Sigmoid colon (tissue), 7 donors: ENCODE results near the gene CR1. TPM values are rescaled to one million over a fixed set of nuclear protein-coding genes. Genes with fewer than 3 reads are reported as not detected.
"Not testable (repeated sequence)": the region's sequence is repeated elsewhere in the genome, so short reads cannot be mapped to it uniquely, and the experiment has no call there.

Source experiments
- DNase-seq: peaks from one replicate; pipeline ENCODE4 v3.0.0-alpha.2; 2019
- H3K27ac ChIP-seq, 4 donors: fragments of 200-600 bp; sonication (generic); one replicate each; pipeline ENCODE4 v1.5.1; 2016 to 2019; ENCODE audit warnings: mild to moderate bottlenecking in 1 of 4
- H3K27me3 ChIP-seq, 3 donors: fragments of 200-600 bp; sonication (generic); one replicate each; pipeline ENCODE4 v1.5.1; 2019; ENCODE audit warnings: mild to moderate bottlenecking in 1 of 3
- H3K36me3 ChIP-seq, 4 donors: fragments of 200-600 bp; sonication (generic); one replicate each; pipeline ENCODE4 v1.5.1; 2016 to 2019
- H3K4me1 ChIP-seq, 4 donors: fragments of 200-600 bp; sonication (generic); one replicate each; pipeline ENCODE4 v1.5.1; 2017 to 2019
- H3K4me3 ChIP-seq, 4 donors: fragments of 200-600 bp; sonication (generic); one replicate each; pipeline ENCODE4 v1.5.1; 2017 to 2019; ENCODE audit warnings: mild to moderate bottlenecking in 2 of 4, moderate library complexity in 1 of 4
- H3K9me3 ChIP-seq, 4 donors: fragments of 200-600 bp in 3 of 4; sonication (generic) in 3 of 4; one replicate each; pipeline versions ENCODE4 v1.5.1 to v1.6.1; 2013 to 2019
- CTCF ChIP-seq, 4 experiments: fragments of 450-650 bp in 3 of 4; fragments of 200-600 bp in 1 of 4; IDR thresholded peaks; one replicate each; pipeline ENCODE4 v1.5.1; 2016 to 2019; ENCODE audit warnings: antibody characterized with exemption in 4 of 4, mild to moderate bottlenecking in 3 of 4, moderate library complexity in 2 of 4
- EP300 ChIP-seq, 4 donors: sonication (generic); formaldehyde crosslinking; IDR thresholded peaks; one replicate each; pipeline ENCODE4 v1.6.1; 2017; ENCODE audit warnings: antibody characterized with exemption in 4 of 4
- POLR2A ChIP-seq, 2 donors: fragments of 450-650 bp; IDR thresholded peaks; one replicate each; pipeline ENCODE4 v1.6.1; 2016; ENCODE audit warnings: antibody characterized with exemption in 2 of 2, mild to moderate bottlenecking in 2 of 2, moderate library complexity in 2 of 2
- POLR2AphosphoS5 ChIP-seq, 4 donors: sonication (generic); formaldehyde crosslinking; IDR thresholded peaks; one replicate each; pipeline ENCODE4 v1.6.1; 2017; ENCODE audit warnings: antibody characterized with exemption in 4 of 4
- WGBS, 2 donors: extraction: QIAGEN DNeasy Blood & Tissue Kit; methylation state at CpG; one replicate each; pipeline ENCODE4 v1.1.7; 2013; 5-methylcytosine and 5-hydroxymethylcytosine counted together
- intact Hi-C: fragments of 100-400 bp; cut with DNase I; formaldehyde crosslinking; loops from one replicate; pipeline ENCODE4 v1.15.1; 2023
- polyA plus RNA-seq, 3 donors: library from polyadenylated mRNA; stranded (reverse); fragments of 200-250 nt; gene quantifications; one replicate each; pipeline ENCODE4 v1.2.3, GENCODE V29; 2013
- total RNA-seq, 4 donors: library from RNA; depleted of rRNA; stranded (reverse); fragments of >200 nt; gene quantifications; one replicate each; pipeline ENCODE4 v1.1.0, GENCODE V29; 2016
- donor health status: healthy with polysubstance abuse.
- donor health status: Bipolar disorder and iron deficiency.
- donor health status: healthy.

The CR1 gene
- total and polyA plus RNA-seq, 7 donors = 0.46 to 11.5 (median 5.8) TPM

GRCh38 chr1:207606362-207606755 is 110.4 kb downstream of the CR1 start:
- no peak for DNase-seq
- Histone ChIP-seq H3K27me3 (no peaks in the 10 kb centered on the region), H3K27ac (no peak overlapping the region), H3K9me3 (no peaks in the 10 kb centered on the region), H3K4me3 (no peak overlapping the region), H3K36me3 (no peaks in the 10 kb centered on the region), H3K4me1 (no peaks in the 10 kb centered on the region)
- intact Hi-C loops = no loop called here
- WGBS, 2 donors = 87 to 89% methylated on average over 2 of the region's 2 CpGs
- TF ChIP-seq CTCF (IDR thresholded peaks at IDR 0.05) (no peak), POLR2AphosphoS5 (IDR thresholded peaks at IDR 0.05) (no peak), POLR2A (IDR thresholded peaks at IDR 0.05) (no peak), EP300 (IDR thresholded peaks at IDR 0.05) (no peak)

- no peak overlapping the region for H3K4me3 ChIP-seq
- TF ChIP-seq POLR2A (IDR thresholded peaks at IDR 0.05) (no peak), CTCF (IDR thresholded peaks at IDR 0.05) (no peak), EP300 (IDR thresholded peaks at IDR 0.05) (no peak), POLR2AphosphoS5 (IDR thresholded peaks at IDR 0.05) (no peak)
- no peaks in the 10 kb centered on the region for H3K9me3 ChIP-seq
- intact Hi-C loops = no loop called here
- no peak overlapping the region for H3K27ac ChIP-seq
- 86 to 87% methylated on average over 11 of the region's 11 CpGs for WGBS, 2 donors
- no peak for DNase-seq
- no peaks in the 10 kb centered on the region for H3K4me1 ChIP-seq
- no peaks in the 10 kb centered on the region for H3K36me3 ChIP-seq
- no peaks in the 10 kb centered on the region for H3K27me3 ChIP-seq
Observed at GRCh38 chr1:207612762-207613161, 116.8 kb downstream of the CR1 start.

GRCh38 chr1:207619871-207620542 is 124.0 kb downstream of the CR1 start:
- Histone ChIP-seq H3K36me3 (no peaks in the 10 kb centered on the region), H3K4me1 (peaks cover 0 to 4% (median 2%) of the 10 kb centered on the region in 4 donors), H3K4me3 (no peak overlapping the region), H3K9me3 (no peaks in the 10 kb centered on the region), H3K27ac (no peak overlapping the region), H3K27me3 (no peaks in the 10 kb centered on the region)
- TF ChIP-seq POLR2A (IDR thresholded peaks at IDR 0.05) (no peak), POLR2AphosphoS5 (IDR thresholded peaks at IDR 0.05) (no peak), CTCF (IDR thresholded peaks at IDR 0.05) (peak in 2 of 4 experiments; percentile 49 to 62)
- 55% methylated on average over 7 of the region's 7 CpGs for WGBS, 2 donors
- intact Hi-C loops = no loop called here
- no peak for DNase-seq

GRCh38 chr1:207620543-207620893 is 124.6 kb downstream of the CR1 start:
- no peaks in the 10 kb centered on the region for H3K27me3 ChIP-seq
- intact Hi-C loops = no loop called here
- WGBS, 2 donors = 98 to 99% methylated on average over 2 of the region's 2 CpGs
- H3K4me1 ChIP-seq = peaks cover 0 to 4% (median 2%) of the 10 kb centered on the region in 4 donors
- no peaks in the 10 kb centered on the region for H3K9me3 ChIP-seq
- TF ChIP-seq POLR2AphosphoS5 (IDR thresholded peaks at IDR 0.05) (no peak), CTCF (IDR thresholded peaks at IDR 0.05) (peak in 2 of 4 experiments; percentile 11 to 32)
- no peak overlapping the region for H3K4me3 ChIP-seq
- no peak overlapping the region for H3K27ac ChIP-seq
- no peak for DNase-seq
- H3K36me3 ChIP-seq = no peaks in the 10 kb centered on the region

GRCh38 chr1:207625504-207626071 is 129.6 kb downstream of the CR1 start:
- H3K27me3 ChIP-seq, H3K27ac ChIP-seq, H3K36me3 ChIP-seq, intact Hi-C loops, H3K4me3 ChIP-seq, H3K4me1 ChIP-seq, DNase-seq, H3K9me3 ChIP-seq: not testable (repeated sequence)
- WGBS, 2 donors = 86 to 93% methylated on average over 1 of the region's 1 CpG
